ENCODE data around the gene USP20.

The USP20 gene

DNA sequence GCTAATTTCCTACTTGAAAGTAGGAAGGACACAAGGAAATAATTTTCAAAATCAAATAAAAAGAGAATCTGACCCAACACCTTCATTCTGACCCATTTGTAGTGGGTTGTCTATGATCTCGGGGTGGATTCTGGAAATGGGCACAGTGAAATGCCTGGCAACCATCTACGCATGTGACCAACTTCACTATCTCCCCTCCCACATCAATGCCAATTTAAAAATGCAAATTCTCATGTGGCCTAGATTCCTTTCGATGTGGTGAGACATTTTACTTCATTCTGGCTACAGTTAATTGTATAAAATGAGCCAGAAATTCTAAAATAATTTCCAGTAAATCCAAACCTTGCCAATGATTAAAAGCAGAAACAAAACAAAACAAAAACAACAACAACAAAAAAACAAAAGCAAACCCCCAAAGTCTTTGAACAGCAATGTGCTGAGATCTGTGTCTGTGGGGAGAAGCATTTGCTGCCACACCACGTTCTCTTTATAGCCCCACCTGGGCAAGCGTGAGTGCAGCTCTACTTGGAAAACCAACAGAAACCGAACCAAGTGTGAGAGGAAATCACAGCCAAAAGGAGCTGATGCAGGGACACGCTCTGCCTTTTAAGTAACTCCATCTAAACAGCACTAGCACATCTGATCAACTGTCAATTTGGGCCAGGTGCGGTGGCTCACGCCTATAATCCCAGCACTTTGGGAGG, 59.0 kb downstream of the USP20 start:
- DNase-seq = no peak
- Histone ChIP-seq H3K9me3 (ENCODE audit: control extremely low read depth in 1 of 5, control insufficient read depth in 4 of 5, insufficient read depth in 2 of 5, low read depth in 1 of 5, low read length in 4 of 5) (no peaks in the 10 kb centered on the region), H3K27ac (ENCODE audit: insufficient read depth in 1 of 2, low read depth in 1 of 2, low read length in 2 of 2, poor library complexity in 1 of 2, severe bottlenecking in 2 of 2) (no peak overlapping the region), H3K27me3 (replicated peaks in 2 of 5; ENCODE audit: control insufficient read depth in 4 of 5, insufficient read depth in 5 of 5, low read length in 4 of 5) (no peaks in the 10 kb centered on the region), H3K4me3 (ENCODE audit: control insufficient read depth in 1 of 7, extremely low read depth in 1 of 7, insufficient read depth in 4 of 7, low read depth in 2 of 7, low read length in 6 of 7) (no peak overlapping the region), H3K4me1 (ENCODE audit: control extremely low read depth in 1 of 4, control insufficient read depth in 4 of 4, insufficient read depth in 4 of 4, low read length in 3 of 4) (peaks cover 4 to 37% (median 24%) of the 10 kb centered on the region in 4 experiments), H3K36me3 (ENCODE audit: control insufficient read depth in 4 of 4, insufficient read depth in 4 of 4, low read length in 3 of 4) (peaks cover 10 to 66% (median 41%) of the 10 kb centered on the region in 4 experiments)
- 100% methylated on average over 2 of the region's 9 CpGs for WGBS (ENCODE audit: insufficient coverage)
- POLR2A ChIA-PET = no interaction called here
- CTCF ChIA-PET = interaction anchor here (0.7 to 1.7 kb wide), 3 partner anchors 9 to 77 kb away, joined by 3 to 5 read pairs (median 3); no protein-coding TSS in a partner anchor

DNA sequence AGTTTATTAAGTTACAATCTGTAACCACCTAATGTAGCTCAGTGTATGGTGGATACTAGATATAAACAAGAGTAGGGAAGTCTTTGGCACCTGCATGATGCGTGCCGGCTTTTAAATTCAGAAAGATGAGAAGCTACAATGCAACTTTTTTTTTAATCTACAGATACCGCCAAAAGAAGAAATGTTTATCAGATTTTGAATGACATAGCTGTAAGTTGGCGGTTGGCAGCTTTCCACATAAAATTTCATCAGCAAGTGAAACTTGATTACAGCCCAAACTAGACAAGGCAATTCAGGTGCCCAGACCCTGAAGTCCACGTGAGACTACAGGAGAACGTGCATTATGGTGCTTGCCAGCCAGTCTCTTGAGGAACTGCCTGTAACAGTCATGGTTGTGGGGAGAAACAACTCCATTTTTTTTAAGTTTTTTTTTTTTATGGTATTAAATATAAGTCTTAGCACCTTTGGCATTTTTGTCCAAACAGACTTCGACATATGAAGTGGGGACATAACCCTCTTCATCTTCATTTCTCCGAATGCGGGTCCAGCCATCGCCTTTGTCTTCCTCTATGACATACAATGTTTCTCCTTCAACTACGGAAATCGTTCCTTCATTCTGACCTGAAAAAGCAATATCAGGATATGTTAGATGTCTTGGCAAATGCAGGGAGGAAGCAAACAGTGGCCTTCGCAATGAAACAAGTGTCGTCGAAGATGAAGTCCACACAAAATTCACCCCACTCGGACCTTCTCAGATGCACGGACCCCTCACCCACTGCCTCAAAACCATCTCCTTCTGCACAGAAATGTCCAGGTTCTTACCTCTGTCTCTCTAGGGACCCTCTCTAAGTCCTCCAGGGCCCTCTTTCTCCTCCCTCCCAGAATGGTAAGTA, 60.4 kb downstream of the USP20 start:
- Histone ChIP-seq H3K4me1 (ENCODE audit: control extremely low read depth in 1 of 4, control insufficient read depth in 4 of 4, insufficient read depth in 4 of 4, low read length in 3 of 4) (peaks cover 4 to 25% (median 12%) of the 10 kb centered on the region in 4 experiments), H3K4me3 (ENCODE audit: control insufficient read depth in 1 of 7, extremely low read depth in 1 of 7, insufficient read depth in 4 of 7, low read depth in 2 of 7, low read length in 6 of 7) (no peak overlapping the region), H3K9me3 (ENCODE audit: control extremely low read depth in 1 of 5, control insufficient read depth in 4 of 5, insufficient read depth in 2 of 5, low read depth in 1 of 5, low read length in 4 of 5) (no peaks in the 10 kb centered on the region), H3K27me3 (replicated peaks in 2 of 5; ENCODE audit: control insufficient read depth in 4 of 5, insufficient read depth in 5 of 5, low read length in 4 of 5) (no peaks in the 10 kb centered on the region), H3K36me3 (ENCODE audit: control insufficient read depth in 4 of 4, insufficient read depth in 4 of 4, low read length in 3 of 4) (peaks cover 18 to 71% (median 46%) of the 10 kb centered on the region in 4 experiments), H3K27ac (ENCODE audit: insufficient read depth in 1 of 2, low read depth in 1 of 2, low read length in 2 of 2, poor library complexity in 1 of 2, severe bottlenecking in 2 of 2) (no peak overlapping the region)
- ChIA-PET POLR2A (no interaction called here), CTCF (interaction anchor here (1.7 kb wide), 1 partner anchor 10 kb away, joined by 5 read pairs; no protein-coding TSS in a partner anchor)
- peak in 2 of 3 donors; percentile 52 to 55 for DNase-seq
- WGBS (ENCODE audit: insufficient coverage) = 94% methylated on average over 8 of the region's 17 CpGs

DNA sequence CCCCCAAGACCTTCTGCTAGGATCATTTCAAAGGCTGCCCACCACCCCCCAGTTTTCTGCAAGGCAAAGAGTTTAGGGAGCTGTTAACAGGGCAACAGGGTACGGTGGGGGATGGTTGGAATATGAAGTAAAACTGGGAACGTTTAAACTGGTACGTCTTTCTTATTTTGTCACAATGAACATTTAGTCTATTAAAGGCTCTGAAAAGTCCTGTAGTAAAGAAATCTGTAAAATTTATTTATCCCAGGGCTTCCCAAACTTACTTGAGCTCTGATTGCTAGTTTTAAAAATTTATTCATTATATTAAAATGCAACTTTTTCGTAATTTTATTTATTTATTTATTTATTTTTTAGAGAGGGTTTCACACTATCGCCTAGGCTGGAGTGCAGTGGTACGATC, 62.0 kb downstream of the USP20 start:
- Histone ChIP-seq H3K4me1 (ENCODE audit: control extremely low read depth in 1 of 4, control insufficient read depth in 4 of 4, insufficient read depth in 4 of 4, low read length in 3 of 4) (peaks cover 0 to 9% (median 1%) of the 10 kb centered on the region in 4 experiments), H3K4me3 (ENCODE audit: control insufficient read depth in 1 of 7, extremely low read depth in 1 of 7, insufficient read depth in 4 of 7, low read depth in 2 of 7, low read length in 6 of 7) (no peak overlapping the region), H3K27me3 (replicated peaks in 2 of 5; ENCODE audit: control insufficient read depth in 4 of 5, insufficient read depth in 5 of 5, low read length in 4 of 5) (no peaks in the 10 kb centered on the region), H3K36me3 (ENCODE audit: control insufficient read depth in 4 of 4, insufficient read depth in 4 of 4, low read length in 3 of 4) (peaks cover 24 to 84% (median 52%) of the 10 kb centered on the region in 4 experiments), H3K27ac (ENCODE audit: insufficient read depth in 1 of 2, low read depth in 1 of 2, low read length in 2 of 2, poor library complexity in 1 of 2, severe bottlenecking in 2 of 2) (no peak overlapping the region), H3K9me3 (ENCODE audit: control extremely low read depth in 1 of 5, control insufficient read depth in 4 of 5, insufficient read depth in 2 of 5, low read depth in 1 of 5, low read length in 4 of 5) (no peaks in the 10 kb centered on the region)
- CTCF ChIA-PET = interaction anchor here (0.8 to 1.7 kb wide), 4 partner anchors 8 to 42 kb away, joined by 3 to 7 read pairs (median 4); no protein-coding TSS in a partner anchor
- 90% methylated on average over 1 of the region's 6 CpGs for WGBS (ENCODE audit: insufficient coverage)
- POLR2A ChIA-PET = no interaction called here
- DNase-seq = no peak

DNA sequence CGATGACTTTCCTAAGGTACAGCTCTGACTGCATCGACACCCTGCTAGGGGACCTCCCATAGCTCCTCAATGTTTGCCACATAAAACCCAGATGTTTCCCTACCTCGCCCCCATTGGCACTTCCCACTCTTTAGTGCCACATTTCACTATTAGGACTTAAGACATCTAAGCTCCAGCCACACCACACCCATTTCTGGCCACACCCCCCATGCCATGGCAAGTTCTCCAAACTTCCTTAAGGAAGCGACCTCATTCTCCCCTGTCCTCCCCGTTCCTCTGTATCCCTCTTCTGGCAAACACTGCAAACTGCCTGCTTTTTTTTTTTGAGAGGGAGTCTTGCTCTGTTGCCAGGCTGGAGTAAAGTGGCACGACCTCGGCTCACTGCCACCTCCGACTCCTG, 62.9 kb downstream of the USP20 start:
- WGBS (ENCODE audit: insufficient coverage) = 89% methylated on average over 3 of the region's 8 CpGs
- no peak overlapping the region for H3K27ac ChIP-seq (ENCODE audit: insufficient read depth in 1 of 2, low read depth in 1 of 2, low read length in 2 of 2, poor library complexity in 1 of 2, severe bottlenecking in 2 of 2)
- no peak overlapping the region for H3K4me3 ChIP-seq (ENCODE audit: control insufficient read depth in 1 of 7, extremely low read depth in 1 of 7, insufficient read depth in 4 of 7, low read depth in 2 of 7, low read length in 6 of 7)
- H3K4me1 ChIP-seq (ENCODE audit: control extremely low read depth in 1 of 4, control insufficient read depth in 4 of 4, insufficient read depth in 4 of 4, low read length in 3 of 4) = no peaks in the 10 kb centered on the region
- H3K9me3 ChIP-seq (ENCODE audit: control extremely low read depth in 1 of 5, control insufficient read depth in 4 of 5, insufficient read depth in 2 of 5, low read depth in 1 of 5, low read length in 4 of 5) = no peaks in the 10 kb centered on the region
- no peaks in the 10 kb centered on the region for H3K27me3 ChIP-seq (replicated peaks in 2 of 5; ENCODE audit: control insufficient read depth in 4 of 5, insufficient read depth in 5 of 5, low read length in 4 of 5)
- DNase-seq = no peak
- POLR2A ChIA-PET = no interaction called here
- CTCF ChIA-PET = interaction anchor here (1.4 to 2.1 kb wide), 4 partner anchors 8 to 13 kb away, joined by 3 to 11 read pairs (median 6); no protein-coding TSS in a partner anchor
- peaks cover 29 to 89% (median 57%) of the 10 kb centered on the region in 4 experiments for H3K36me3 ChIP-seq (ENCODE audit: control insufficient read depth in 4 of 4, insufficient read depth in 4 of 4, low read length in 3 of 4)

DNA sequence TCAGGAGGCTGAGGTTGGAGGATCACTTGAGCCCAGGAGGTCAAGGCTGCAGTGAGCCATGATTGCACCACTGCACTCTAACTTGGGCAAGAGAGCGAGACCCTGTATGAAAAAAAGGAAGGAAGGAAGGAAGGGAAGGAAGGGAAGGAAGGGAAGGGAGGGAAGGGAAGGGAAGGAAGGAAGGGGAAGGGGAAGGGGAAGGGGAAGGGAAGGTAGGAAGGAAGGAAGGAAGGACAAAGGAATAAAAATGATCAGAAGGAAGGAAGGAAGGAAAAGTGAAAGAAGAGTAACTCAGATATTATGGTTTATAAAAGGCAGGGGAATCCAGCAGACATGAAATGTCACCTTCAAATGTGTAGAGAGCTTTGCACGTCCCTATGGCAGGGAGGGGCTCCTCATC, 64.4 kb downstream of the USP20 start:
- POLR2A ChIA-PET = no interaction called here
- Histone ChIP-seq H3K27me3 (replicated peaks in 2 of 5; ENCODE audit: control insufficient read depth in 4 of 5, insufficient read depth in 5 of 5, low read length in 4 of 5) (no peaks in the 10 kb centered on the region), H3K27ac (ENCODE audit: insufficient read depth in 1 of 2, low read depth in 1 of 2, low read length in 2 of 2, poor library complexity in 1 of 2, severe bottlenecking in 2 of 2) (no peak overlapping the region), H3K4me3 (ENCODE audit: control insufficient read depth in 1 of 7, extremely low read depth in 1 of 7, insufficient read depth in 4 of 7, low read depth in 2 of 7, low read length in 6 of 7) (no peak overlapping the region), H3K36me3 (ENCODE audit: control insufficient read depth in 4 of 4, insufficient read depth in 4 of 4, low read length in 3 of 4) (peaks cover 35 to 91% (median 62%) of the 10 kb centered on the region in 4 experiments), H3K4me1 (ENCODE audit: control extremely low read depth in 1 of 4, control insufficient read depth in 4 of 4, insufficient read depth in 4 of 4, low read length in 3 of 4) (no peaks in the 10 kb centered on the region), H3K9me3 (ENCODE audit: control extremely low read depth in 1 of 5, control insufficient read depth in 4 of 5, insufficient read depth in 2 of 5, low read depth in 1 of 5, low read length in 4 of 5) (no peaks in the 10 kb centered on the region)
- CTCF ChIA-PET = interaction anchor here (0.6 to 2.1 kb wide), 4 partner anchors 9 to 315 kb away, joined by 3 to 11 read pairs (median 3); no protein-coding TSS in a partner anchor
- WGBS (ENCODE audit: insufficient coverage) = 90% methylated on average over 2 of the region's 2 CpGs
- DNase-seq = no peak

DNA sequence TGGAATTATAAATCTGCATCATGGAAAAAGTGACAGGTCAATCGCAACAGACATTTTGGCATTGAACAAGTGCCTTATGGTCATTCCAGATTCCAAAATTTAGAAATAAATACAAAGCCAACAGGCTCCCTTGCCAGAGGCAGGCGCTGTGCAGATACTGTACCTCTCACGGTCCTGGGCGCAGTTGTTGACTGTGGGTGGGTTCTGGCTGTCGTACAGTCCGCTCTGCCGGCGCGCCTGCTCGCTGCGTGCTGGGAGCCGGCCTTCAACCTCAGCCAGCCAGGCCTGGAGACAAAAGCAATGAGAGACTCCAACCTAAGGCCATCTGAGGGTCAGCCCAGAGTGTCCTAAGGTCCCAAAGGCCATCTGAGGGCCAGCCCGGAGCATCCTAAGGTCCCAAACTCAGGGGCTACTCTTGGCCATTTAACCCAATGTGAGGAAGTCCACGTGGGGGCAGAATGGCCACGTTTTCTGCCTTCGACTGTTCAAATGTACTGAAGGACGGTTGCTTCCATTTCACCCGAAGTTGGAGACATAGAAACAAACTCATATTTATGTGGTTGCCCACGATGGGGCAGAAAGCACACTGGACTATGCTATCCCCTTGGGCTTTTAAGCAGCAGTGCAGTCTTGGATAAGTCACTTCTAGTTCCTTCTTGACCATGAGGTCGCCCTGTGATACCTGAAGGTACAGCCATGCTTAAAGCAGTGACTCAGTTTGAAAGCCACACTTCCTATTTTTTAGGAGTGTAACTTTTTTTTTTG, 65.2 kb downstream of the USP20 start:
- H3K36me3 ChIP-seq (ENCODE audit: control insufficient read depth in 4 of 4, insufficient read depth in 4 of 4, low read length in 3 of 4) = peaks cover 35 to 89% (median 62%) of the 10 kb centered on the region in 4 experiments
- POLR2A ChIA-PET = no interaction called here

More for the DNA sequence above, 65.2 kb downstream of the USP20 start:
- H3K4me1 ChIP-seq (ENCODE audit: control extremely low read depth in 1 of 4, control insufficient read depth in 4 of 4, insufficient read depth in 4 of 4, low read length in 3 of 4) = no peaks in the 10 kb centered on the region
- 96% methylated on average over 18 of the region's 20 CpGs for WGBS (ENCODE audit: insufficient coverage)
- DNase-seq = no peak
- no peak overlapping the region for H3K27ac ChIP-seq (ENCODE audit: insufficient read depth in 1 of 2, low read depth in 1 of 2, low read length in 2 of 2, poor library complexity in 1 of 2, severe bottlenecking in 2 of 2)
- CTCF ChIA-PET = no interaction called here
- no peak overlapping the region for H3K4me3 ChIP-seq (ENCODE audit: control insufficient read depth in 1 of 7, extremely low read depth in 1 of 7, insufficient read depth in 4 of 7, low read depth in 2 of 7, low read length in 6 of 7)
- no peaks in the 10 kb centered on the region for H3K27me3 ChIP-seq (replicated peaks in 2 of 5; ENCODE audit: control insufficient read depth in 4 of 5, insufficient read depth in 5 of 5, low read length in 4 of 5)
- no peaks in the 10 kb centered on the region for H3K9me3 ChIP-seq (ENCODE audit: control extremely low read depth in 1 of 5, control insufficient read depth in 4 of 5, insufficient read depth in 2 of 5, low read depth in 1 of 5, low read length in 4 of 5)
